NCI-H1417 treated with DMSO at 0.1 percent for 48 hours (cell line): Measurements from ENCODE around the gene FNDC3B.

ENCODE experiments used
- DNase-seq: peaks from one replicate; lab custom pipeline; 2025; lab: John Stamatoyannopoulos, UW

The FNDC3B gene

DNA sequence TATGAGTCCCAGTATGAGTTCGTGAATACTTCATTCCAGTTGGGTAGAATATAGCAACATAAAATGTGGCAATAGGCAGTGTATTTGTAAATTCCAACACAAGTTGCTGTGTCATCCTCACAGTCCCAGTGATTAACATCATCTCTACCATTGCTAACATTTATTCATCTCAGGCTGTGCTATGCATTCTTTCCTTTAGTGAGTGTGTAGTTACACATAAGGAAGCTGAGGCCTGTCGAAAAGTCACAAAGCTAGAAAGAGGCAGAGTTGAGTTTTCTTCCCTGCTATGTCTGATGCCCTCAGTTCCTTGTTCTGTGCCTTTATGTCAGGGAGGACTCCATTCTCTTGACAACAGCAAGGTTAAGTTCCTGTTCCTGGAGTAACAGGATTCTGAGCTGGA, 96.4 kb downstream of the FNDC3B start:
- DNase-seq: no peak

DNA sequence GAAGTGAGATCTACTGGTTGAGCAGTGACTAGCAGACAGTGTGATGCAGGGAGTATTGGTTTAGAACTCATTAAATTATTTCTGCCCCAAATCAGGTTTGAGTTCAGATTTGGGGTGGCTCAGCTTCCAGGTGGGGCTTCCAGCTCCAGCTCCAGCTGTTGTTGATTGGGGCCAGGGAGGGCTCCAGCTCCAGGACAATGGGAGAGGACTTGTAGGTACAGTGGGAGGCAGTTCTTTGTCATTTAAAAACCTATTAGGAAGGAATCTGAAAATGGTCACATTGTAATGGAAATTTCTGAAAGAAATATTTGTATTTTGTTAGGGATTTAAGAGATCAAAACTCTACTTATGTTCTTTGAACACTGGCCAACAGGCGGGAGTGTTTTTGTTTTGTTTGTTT, 97.0 kb downstream of the FNDC3B start:
- no peak for DNase-seq

- no peak for DNase-seq
Observed at GRCh38 chr3:172137287-172138192, 98.2 kb downstream of the FNDC3B start.

GRCh38 chr3:172138193-172138537, 98.8 kb downstream of the FNDC3B start:
- DNase-seq: no peak

DNA sequence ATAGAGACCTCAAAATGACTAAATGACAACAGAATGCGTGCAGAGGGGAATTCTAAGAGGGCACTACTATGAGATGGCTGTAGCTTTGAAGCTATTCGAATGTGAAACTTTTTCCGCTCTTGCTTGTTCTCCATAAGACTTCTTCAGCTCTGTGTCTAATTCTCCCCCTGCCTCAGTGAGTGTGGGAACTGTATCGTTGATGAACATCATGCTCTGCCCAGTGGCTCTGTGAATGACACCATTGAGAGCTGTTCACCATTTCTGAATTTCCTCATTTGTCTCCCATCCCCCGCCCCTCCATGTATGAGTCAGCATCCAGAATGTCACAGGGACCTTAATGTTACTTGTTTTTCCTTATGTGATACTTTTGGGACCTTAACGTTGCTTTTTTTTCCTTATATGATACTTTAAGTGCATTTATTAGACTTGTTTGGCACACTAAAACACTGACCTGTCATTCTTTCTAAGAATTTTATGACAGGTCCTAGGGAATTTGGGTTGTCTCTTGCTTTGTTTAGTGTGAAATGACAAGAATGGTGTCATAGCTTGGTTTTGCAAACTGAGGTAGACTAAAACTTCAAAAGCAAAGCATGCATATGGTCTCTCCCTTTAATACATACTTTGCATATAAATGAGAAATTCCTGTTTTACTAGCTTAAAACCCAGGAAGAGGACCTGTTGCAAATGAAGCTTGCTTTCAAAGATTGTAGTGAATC, 99.6 kb downstream of the FNDC3B start:
- DNase-seq: no peak

GRCh38 chr3:172139528-172140276, 100.3 kb downstream of the FNDC3B start:
- DNase-seq: no peak

DNA sequence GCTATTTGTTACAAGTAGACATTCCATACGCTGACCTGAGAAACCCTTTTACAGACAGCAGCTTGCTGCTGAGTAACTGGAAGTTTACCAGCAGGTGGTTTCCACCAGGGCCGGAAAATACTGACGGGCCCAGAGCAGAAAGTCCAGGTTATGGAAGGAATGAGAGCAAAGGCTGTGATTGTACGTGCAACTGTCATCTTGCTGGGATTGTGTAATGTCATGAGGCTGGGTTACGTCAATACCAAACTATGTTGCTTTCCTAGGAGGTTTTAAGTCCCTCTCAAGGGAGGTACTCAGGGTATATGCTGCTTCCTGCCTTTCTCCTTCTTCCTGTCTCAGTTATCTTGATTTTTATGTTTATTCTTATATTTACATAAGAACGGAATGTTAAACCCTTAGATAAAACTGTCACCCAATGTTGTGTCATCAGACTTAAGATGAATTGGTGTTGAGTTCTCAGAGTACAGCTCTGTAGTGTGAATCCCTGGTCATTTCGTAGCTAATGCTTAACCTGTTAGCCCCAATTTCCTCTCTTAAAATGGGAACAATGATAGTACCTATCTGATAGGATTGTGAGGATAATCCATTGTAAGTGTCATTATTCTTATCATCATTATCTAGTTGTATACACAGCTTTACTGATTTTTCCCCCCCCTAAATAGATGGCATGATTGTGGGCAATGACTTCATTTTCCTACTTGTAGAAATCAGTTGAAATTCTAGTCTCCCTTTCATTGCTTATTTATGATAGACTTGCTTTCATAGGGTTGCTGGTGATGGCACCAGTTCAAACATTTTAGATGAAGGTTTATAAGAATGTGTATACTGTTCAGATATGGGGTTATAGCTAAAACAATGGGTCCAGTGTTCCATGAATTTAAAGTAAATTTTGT, 101.4 kb downstream of the FNDC3B start:
- no peak for DNase-seq

GRCh38 chr3:172142051-172142863, 102.9 kb downstream of the FNDC3B start:
- no peak for DNase-seq

- no peak for DNase-seq
Observed at GRCh38 chr3:172142864-172143451, 103.6 kb downstream of the FNDC3B start.

DNA sequence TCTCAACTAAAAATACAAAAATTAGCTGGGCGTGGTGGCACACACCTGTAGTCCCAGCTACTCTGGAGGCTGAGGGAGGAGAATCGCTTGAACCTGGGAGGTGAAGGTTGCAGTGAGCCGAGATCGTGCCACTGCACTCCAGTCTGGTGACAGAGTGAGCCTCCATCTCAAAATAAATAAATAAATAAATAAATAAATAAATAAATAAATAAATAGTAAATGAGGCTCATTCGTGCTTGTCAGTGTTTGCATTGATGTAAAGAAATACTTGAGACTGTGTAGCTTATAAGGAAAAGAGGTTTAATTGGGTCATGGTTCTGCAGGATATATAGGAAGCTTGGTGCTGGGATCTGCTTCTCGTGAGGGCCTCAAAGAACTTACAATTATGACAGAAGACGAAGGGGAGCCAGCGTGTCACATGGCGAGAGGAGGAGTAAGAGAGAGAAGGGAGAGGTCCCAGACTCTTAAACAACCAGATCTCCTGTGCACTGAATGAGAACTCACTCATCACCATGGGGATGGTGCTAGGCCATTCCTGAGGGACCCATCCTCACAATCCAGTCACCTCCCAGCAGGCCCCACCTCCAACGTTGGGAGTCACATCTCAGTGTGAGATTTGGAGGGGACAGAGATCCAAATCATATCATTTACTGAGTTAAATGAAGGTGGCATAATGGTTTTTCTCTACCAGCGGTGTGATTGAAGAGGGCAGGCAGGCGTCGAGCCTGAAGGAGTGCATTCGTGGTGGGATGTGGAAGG, 104.5 kb downstream of the FNDC3B start:
- DNase-seq: no peak

- DNase-seq: no peak
Observed at GRCh38 chr3:172144601-172145000, 105.2 kb downstream of the FNDC3B start.

DNA sequence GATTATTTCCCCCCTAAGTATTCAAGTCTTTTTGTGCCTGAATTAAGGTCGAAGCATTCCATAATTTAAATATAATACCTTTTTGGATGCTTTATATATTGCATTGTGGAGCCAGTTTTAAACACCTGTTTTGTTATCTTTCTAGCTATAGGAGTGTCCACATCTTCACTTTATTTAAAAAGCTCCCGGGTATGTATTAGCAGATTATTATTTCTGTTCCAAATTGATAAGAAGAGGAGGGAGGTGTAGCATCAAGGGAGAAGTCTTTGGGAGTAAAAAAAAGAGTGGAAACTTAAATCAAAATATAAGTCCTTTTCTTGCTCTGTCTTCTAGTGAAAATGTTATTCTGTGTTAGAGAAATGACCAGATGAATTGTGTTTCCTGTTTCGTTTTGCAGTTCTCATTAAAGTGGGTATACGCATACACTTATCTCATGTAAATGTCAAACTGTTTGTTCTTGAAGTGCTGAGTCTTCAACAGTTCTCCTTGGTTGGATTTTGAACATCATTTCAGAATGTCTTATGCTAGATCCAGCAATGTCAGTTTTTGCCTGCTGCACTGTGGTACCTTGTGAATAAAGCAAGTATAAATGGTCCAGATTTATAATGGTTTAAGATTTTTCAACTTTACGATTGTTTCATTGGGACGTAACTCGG, 105.8 kb downstream of the FNDC3B start:
- DNase-seq: no peak

GRCh38 chr3:172146349-172146748, 107.0 kb downstream of the FNDC3B start:
- DNase-seq: no peak

GRCh38 chr3:172147113-172147818, 107.9 kb downstream of the FNDC3B start:
- DNase-seq: no peak

- DNase-seq: no peak
Observed at GRCh38 chr3:172148241-172148640, 108.9 kb downstream of the FNDC3B start.

- DNase-seq: no peak
Observed at GRCh38 chr3:172148702-172149565, 109.6 kb downstream of the FNDC3B start.

DNA sequence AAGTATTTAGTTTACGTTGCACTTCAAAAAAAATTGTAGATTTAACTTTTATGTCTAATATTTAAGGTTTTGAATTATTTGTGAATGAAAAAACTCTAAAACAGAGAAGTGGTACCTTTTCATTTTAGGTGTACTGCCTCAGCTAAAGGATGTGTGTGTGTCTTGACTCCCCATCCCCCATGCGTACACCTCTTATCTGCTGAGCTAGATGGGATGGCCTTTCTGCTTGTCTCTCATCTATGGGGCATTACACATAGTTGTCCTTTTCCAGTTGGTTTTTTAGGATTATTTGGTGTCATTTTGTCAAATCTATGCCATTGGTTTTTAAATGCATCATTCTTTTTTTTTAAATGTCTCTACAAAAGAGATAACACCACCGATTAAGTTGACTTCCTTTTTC, 110.9 kb downstream of the FNDC3B start:
- no peak for DNase-seq
